ENCODE data around the gene KYAT1. TPM values are rescaled to one million over a fixed set of nuclear protein-coding genes. Genes with fewer than 3 reads are reported as not detected.

KYAT1 gene
- polyA plus RNA-seq, 2 of the 4 experiments (the other 2 are of a cell fraction): 8.4 to 10.0 TPM

- Histone ChIP-seq H3K4me1 (peaks cover 47% of the 10 kb centered on the region), H3K4me2 (no peak overlapping the region), H3K4me3 (no peak overlapping the region), H3K9me3 (no peaks in the 10 kb centered on the region), H3K27ac (no peak overlapping the region)
- DNase-seq (ENCODE audit: low read depth in 1 of 2, low spot score in 1 of 2) (no peak), FAIRE-seq (no peak), ATAC-seq (no peak)
- ChIA-PET CTCF (interaction anchor here (0.8 to 3.2 kb wide), 11 partner anchors 13 to 90 kb away, joined by 3 to 21 read pairs (median 4); partner anchors contain the start of genes KYAT1, LRRC8A and PHYHD1), POLR2A (no interaction called here)
- no peak for TF ChIP-seq EHF (CRISPR knock-in tag; IDR thresholded peaks at IDR 0.05)
- TF ChIP-seq MAX (IDR thresholded peaks at IDR 0.05): no peak
- TF ChIP-seq ZFP36 (IDR thresholded peaks at IDR 0.05; ENCODE audit: borderline replicate concordance, partially characterized antibody): no peak
- no peak for TF ChIP-seq MAFK (IDR thresholded peaks at IDR 0.05; ENCODE audit: partially characterized antibody)
- no peak for TF ChIP-seq CEBPB (IDR thresholded peaks at IDR 0.05)
- TF ChIP-seq, protein P1, sequence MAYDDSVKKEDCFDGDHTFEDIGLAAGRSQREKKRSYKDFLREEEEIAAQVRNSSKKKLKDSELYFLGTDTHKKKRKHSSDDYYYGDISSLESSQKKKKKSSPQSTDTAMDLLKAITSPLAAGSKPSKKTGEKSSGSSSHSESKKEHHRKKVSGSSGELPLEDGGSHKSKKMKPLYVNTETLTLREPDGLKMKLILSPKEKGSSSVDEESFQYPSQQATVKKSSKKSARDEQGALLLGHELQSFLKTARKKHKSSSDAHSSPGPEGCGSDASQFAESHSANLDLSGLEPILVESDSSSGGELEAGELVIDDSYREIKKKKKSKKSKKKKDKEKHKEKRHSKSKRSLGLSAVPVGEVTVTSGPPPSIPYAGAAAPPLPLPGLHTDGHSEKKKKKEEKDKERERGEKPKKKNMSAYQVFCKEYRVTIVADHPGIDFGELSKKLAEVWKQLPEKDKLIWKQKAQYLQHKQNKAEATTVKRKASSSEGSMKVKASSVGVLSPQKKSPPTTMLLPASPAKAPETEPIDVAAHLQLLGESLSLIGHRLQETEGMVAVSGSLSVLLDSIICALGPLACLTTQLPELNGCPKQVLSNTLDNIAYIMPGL (CRISPR knock-in tag; IDR thresholded peaks at IDR 0.05; ENCODE audit: borderline replicate concordance): no peak
- no peak for TF ChIP-seq CHD2 (IDR thresholded peaks at IDR 0.05; ENCODE audit: low read length, partially characterized antibody)
- no peak for TF ChIP-seq FOXS1 (CRISPR knock-in tag; IDR thresholded peaks at IDR 0.05)
- TF ChIP-seq CHD4 (IDR thresholded peaks at IDR 0.05; ENCODE audit: borderline replicate concordance): no peak
- 98% methylated on average over 24 of the region's 24 CpGs for WGBS (ENCODE audit: missing lambda C conversion rate)
These were observed 26.6 kb upstream of the KYAT1 start for GRCh38 chr9:128908372-128908771.

GRCh38 chr9:128906741-128907140 lies 25.0 kb upstream of the KYAT1 start:
- Histone ChIP-seq H3K9me3 (no peaks in the 10 kb centered on the region), H3K4me3 (no peak overlapping the region), H3K27ac (no peak overlapping the region), H3K4me2 (no peak overlapping the region), H3K4me1 (peaks cover 47% of the 10 kb centered on the region)
- ChIA-PET CTCF (interaction anchor here (1.8 to 3.6 kb wide), 2 partner anchors 21 to 55 kb away, joined by 4 to 24 read pairs; no protein-coding TSS in a partner anchor), POLR2A (no interaction called here)
- no peak for TF ChIP-seq HDAC2 (IDR thresholded peaks at IDR 0.05)
- TF ChIP-seq HOXB13 (CRISPR knock-in tag; IDR thresholded peaks at IDR 0.05; ENCODE audit: low read depth): no peak
- TF ChIP-seq MAX (IDR thresholded peaks at IDR 0.05): no peak
- no peak for TF ChIP-seq RNF2 (IDR thresholded peaks at IDR 0.05; ENCODE audit: borderline replicate concordance, low read depth)
- TF ChIP-seq, protein P2, sequence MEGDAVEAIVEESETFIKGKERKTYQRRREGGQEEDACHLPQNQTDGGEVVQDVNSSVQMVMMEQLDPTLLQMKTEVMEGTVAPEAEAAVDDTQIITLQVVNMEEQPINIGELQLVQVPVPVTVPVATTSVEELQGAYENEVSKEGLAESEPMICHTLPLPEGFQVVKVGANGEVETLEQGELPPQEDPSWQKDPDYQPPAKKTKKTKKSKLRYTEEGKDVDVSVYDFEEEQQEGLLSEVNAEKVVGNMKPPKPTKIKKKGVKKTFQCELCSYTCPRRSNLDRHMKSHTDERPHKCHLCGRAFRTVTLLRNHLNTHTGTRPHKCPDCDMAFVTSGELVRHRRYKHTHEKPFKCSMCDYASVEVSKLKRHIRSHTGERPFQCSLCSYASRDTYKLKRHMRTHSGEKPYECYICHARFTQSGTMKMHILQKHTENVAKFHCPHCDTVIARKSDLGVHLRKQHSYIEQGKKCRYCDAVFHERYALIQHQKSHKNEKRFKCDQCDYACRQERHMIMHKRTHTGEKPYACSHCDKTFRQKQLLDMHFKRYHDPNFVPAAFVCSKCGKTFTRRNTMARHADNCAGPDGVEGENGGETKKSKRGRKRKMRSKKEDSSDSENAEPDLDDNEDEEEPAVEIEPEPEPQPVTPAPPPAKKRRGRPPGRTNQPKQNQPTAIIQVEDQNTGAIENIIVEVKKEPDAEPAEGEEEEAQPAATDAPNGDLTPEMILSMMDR (IDR thresholded peaks at IDR 0.05): no peak
- no peak for TF ChIP-seq EHMT2 (IDR thresholded peaks at IDR 0.05; ENCODE audit: low read depth)
- TF ChIP-seq CBX8 (IDR thresholded peaks at IDR 0.05): no peak
- TF ChIP-seq CEBPB (IDR thresholded peaks at IDR 0.05): no peak
- no peak for TF ChIP-seq KDM5A (IDR thresholded peaks at IDR 0.05)
- no peak for TF ChIP-seq TP53 (CRISPR knock-in tag; IDR thresholded peaks at IDR 0.05)
- no peak for TF ChIP-seq RFX5 (IDR thresholded peaks at IDR 0.05)
- no peak for TF ChIP-seq BCL3 (IDR thresholded peaks at IDR 0.05)
- TF ChIP-seq TFCP2L1 (CRISPR knock-in tag; IDR thresholded peaks at IDR 0.05): no peak
- TF ChIP-seq POLR2AphosphoS2 (conservative IDR thresholded peaks at IDR 0.05; ENCODE audit: low read length): no peak
- no peak for TF ChIP-seq ZNF302 (CRISPR knock-in tag; IDR thresholded peaks at IDR 0.05)
- no peak for TF ChIP-seq PHF8 (IDR thresholded peaks at IDR 0.05; ENCODE audit: borderline replicate concordance, low read depth)
- TF ChIP-seq, protein P3, sequence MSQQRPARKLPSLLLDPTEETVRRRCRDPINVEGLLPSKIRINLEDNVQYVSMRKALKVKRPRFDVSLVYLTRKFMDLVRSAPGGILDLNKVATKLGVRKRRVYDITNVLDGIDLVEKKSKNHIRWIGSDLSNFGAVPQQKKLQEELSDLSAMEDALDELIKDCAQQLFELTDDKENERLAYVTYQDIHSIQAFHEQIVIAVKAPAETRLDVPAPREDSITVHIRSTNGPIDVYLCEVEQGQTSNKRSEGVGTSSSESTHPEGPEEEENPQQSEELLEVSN (IDR thresholded peaks at IDR 0.05; ENCODE audit: borderline replicate concordance, low read depth): no peak
- TF ChIP-seq MYC (IDR thresholded peaks at IDR 0.05; ENCODE audit: borderline replicate concordance, low read length): no peak
- no peak for TF ChIP-seq HOXA7 (CRISPR knock-in tag; IDR thresholded peaks at IDR 0.05)
- ATAC-seq (no peak), FAIRE-seq (no peak), DNase-seq (ENCODE audit: low read depth in 1 of 2, low spot score in 1 of 2) (no peak)
- 52% methylated on average over 2 of the region's 2 CpGs for WGBS (ENCODE audit: missing lambda C conversion rate)
